HK-2 (cell line): ENCODE data around the gene TFR2.

ENCODE experiments used
- DNase-seq: peaks from one replicate; pipeline ENCODE4 v3.0.0-alpha.2; 2018; ENCODE audit not compliant: unreplicated experiment

The TFR2 gene

GRCh38 chr7:100612730-100613390 is 28.5 kb downstream of the TFR2 start:
- peak; percentile 38 for DNase-seq

- peak; percentile 98 for DNase-seq
These were observed 29.2 kb downstream of the TFR2 start, which contains the start of gene MOSPD3 for GRCh38 chr7:100611983-100612729. Gene MOSPD3, plus strand, starts transcription at chr7:100612540. Its CDS starts 252 bp downstream, at chr7:100612792.

GRCh38 chr7:100609958-100610357 is 31.4 kb downstream of the TFR2 start:
- DNase-seq: no peak

- DNase-seq: no peak
These were observed 34.2 kb downstream of the TFR2 start for GRCh38 chr7:100607111-100607510.

GRCh38 chr7:100606313-100606712 is 35.0 kb downstream of the TFR2 start:
- no peak for DNase-seq

- no peak for DNase-seq
These were observed 36.1 kb downstream of the TFR2 start for GRCh38 chr7:100604976-100605911.

GRCh38 chr7:100604028-100604975 is 37.0 kb downstream of the TFR2 start:
- peak; percentile 85 for DNase-seq

GRCh38 chr7:100603726-100604027 is 37.7 kb downstream of the TFR2 start:
- no peak for DNase-seq

GRCh38 chr7:100602889-100603725 is 38.2 kb downstream of the TFR2 start:
- DNase-seq: no peak

- DNase-seq: no peak
These were observed 40.7 kb downstream of the TFR2 start for GRCh38 chr7:100600730-100601038.

GRCh38 chr7:100599911-100600729 is 41.2 kb downstream of the TFR2 start:
- DNase-seq: no peak

GRCh38 chr7:100598425-100598824 is 42.9 kb downstream of the TFR2 start:
- DNase-seq: no peak

- no peak for DNase-seq
These were observed 46.2 kb downstream of the TFR2 start for GRCh38 chr7:100595188-100595587.

GRCh38 chr7:100591596-100591995 is 49.8 kb downstream of the TFR2 start:
- no peak for DNase-seq

GRCh38 chr7:100590077-100590737 is 51.1 kb downstream of the TFR2 start:
- no peak for DNase-seq

- no peak for DNase-seq
These were observed 51.9 kb downstream of the TFR2 start for GRCh38 chr7:100589341-100589947.

GRCh38 chr7:100588438-100588837 is 52.9 kb downstream of the TFR2 start:
- DNase-seq: no peak

GRCh38 chr7:100586266-100587025 is 54.9 kb downstream of the TFR2 start, which contains the start of gene FBXO24:
Gene FBXO24, plus strand, starts transcription at chr7:100586328. Its CDS starts 298 bp downstream, at chr7:100586626.
- peak; percentile 100 for DNase-seq
